Measurements from ENCODE around the gene C8G.

GRCh38 chr9:136982232-136983051, 37.4 kb downstream of the C8G start, which contains the start of gene LCNL1:
- TF ChIP-seq POLR2AphosphoS5 (IDR thresholded peaks at IDR 0.05) (no peak), POLR2A (IDR thresholded peaks at IDR 0.05) (no peak)
- TF ChIP-seq, protein P1, sequence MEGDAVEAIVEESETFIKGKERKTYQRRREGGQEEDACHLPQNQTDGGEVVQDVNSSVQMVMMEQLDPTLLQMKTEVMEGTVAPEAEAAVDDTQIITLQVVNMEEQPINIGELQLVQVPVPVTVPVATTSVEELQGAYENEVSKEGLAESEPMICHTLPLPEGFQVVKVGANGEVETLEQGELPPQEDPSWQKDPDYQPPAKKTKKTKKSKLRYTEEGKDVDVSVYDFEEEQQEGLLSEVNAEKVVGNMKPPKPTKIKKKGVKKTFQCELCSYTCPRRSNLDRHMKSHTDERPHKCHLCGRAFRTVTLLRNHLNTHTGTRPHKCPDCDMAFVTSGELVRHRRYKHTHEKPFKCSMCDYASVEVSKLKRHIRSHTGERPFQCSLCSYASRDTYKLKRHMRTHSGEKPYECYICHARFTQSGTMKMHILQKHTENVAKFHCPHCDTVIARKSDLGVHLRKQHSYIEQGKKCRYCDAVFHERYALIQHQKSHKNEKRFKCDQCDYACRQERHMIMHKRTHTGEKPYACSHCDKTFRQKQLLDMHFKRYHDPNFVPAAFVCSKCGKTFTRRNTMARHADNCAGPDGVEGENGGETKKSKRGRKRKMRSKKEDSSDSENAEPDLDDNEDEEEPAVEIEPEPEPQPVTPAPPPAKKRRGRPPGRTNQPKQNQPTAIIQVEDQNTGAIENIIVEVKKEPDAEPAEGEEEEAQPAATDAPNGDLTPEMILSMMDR (IDR thresholded peaks at IDR 0.05) = no peak

All from prostate gland (tissue), 2 donors.